Keratinocyte (primary cell): Measurements from ENCODE around the gene CD72.

ENCODE experiments used
- EZH2 ChIP-seq: IDR thresholded peaks from one replicate; pipeline ENCODE4 v1.6.1; 2012; ENCODE audit warnings: inconsistent platforms, mild to moderate bottlenecking, low read length, moderate library complexity
- TF ChIP-seq, protein P1 (sequence below), 3 experiments: IDR thresholded peaks in 1 of 3; conservative IDR thresholded peaks in 1 of 3; optimal IDR thresholded peaks in 1 of 3; 2 replicates in 2 of 3; 3 replicates in 1 of 3; pipeline versions ENCODE3 to v1.5.1; 2011; ENCODE audit warnings: low read length in 3 of 3, mild to moderate bottlenecking in 3 of 3, moderate library complexity in 2 of 3, control low read depth in 1 of 3, inconsistent platforms in 1 of 3; ENCODE audit not compliant: insufficient read depth in 2 of 3; ENCODE audit errors: extremely low read depth in 1 of 3

GRCh38 chr9:35606726-35607125 is 11.5 kb downstream of the CD72 start:
- TF ChIP-seq, protein P1, sequence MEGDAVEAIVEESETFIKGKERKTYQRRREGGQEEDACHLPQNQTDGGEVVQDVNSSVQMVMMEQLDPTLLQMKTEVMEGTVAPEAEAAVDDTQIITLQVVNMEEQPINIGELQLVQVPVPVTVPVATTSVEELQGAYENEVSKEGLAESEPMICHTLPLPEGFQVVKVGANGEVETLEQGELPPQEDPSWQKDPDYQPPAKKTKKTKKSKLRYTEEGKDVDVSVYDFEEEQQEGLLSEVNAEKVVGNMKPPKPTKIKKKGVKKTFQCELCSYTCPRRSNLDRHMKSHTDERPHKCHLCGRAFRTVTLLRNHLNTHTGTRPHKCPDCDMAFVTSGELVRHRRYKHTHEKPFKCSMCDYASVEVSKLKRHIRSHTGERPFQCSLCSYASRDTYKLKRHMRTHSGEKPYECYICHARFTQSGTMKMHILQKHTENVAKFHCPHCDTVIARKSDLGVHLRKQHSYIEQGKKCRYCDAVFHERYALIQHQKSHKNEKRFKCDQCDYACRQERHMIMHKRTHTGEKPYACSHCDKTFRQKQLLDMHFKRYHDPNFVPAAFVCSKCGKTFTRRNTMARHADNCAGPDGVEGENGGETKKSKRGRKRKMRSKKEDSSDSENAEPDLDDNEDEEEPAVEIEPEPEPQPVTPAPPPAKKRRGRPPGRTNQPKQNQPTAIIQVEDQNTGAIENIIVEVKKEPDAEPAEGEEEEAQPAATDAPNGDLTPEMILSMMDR (optimal IDR thresholded peaks at IDR 0.05 in 1 of 3, IDR thresholded peaks at IDR 0.05 in 1 of 3, conservative IDR thresholded peaks at IDR 0.05 in 1 of 3; ENCODE audit: extremely low read depth in 1 of 3, insufficient read depth in 2 of 3, low read length in 3 of 3) = no peak
- TF ChIP-seq EZH2 = no peak
